Parathyroid adenoma (tissue), 2 donors: Measurements from ENCODE around the gene IGF2BP2.

ENCODE experiments used
- H2AFZ ChIP-seq: fragments of 300-600 bp; sonication (generic); one replicate; pipeline ENCODE4 v1.7.0; 2017; ENCODE audit warnings: antibody characterized with exemption, mild to moderate bottlenecking
- H3K27ac ChIP-seq: fragments of 300-600 bp; sonication (generic); one replicate; pipeline ENCODE4 v1.7.0; 2017
- H3K27me3 ChIP-seq: fragments of 300-600 bp; sonication (generic); one replicate; pipeline ENCODE4 v1.7.0; 2017; ENCODE audit warnings: low read length; ENCODE audit not compliant: control insufficient read depth, insufficient read depth
- H3K36me3 ChIP-seq: fragments of 300-600 bp; sonication (generic); one replicate; pipeline ENCODE4 v1.7.0; 2017; ENCODE audit warnings: low read length; ENCODE audit not compliant: control insufficient read depth, insufficient read depth
- H3K4me1 ChIP-seq: fragments of 300-600 bp; sonication (generic); one replicate; pipeline ENCODE4 v1.7.0; 2017; ENCODE audit warnings: control low read depth
- H3K4me2 ChIP-seq: fragments of 300-600 bp; sonication (generic); one replicate; pipeline ENCODE4 v1.7.0; 2017; ENCODE audit warnings: low read length
- H3K4me3 ChIP-seq: fragments of 300-600 bp; sonication (generic); one replicate; pipeline ENCODE4 v1.7.0; 2017; ENCODE audit warnings: low read depth, low read length
- H3K79me2 ChIP-seq: fragments of 300-600 bp; sonication (generic); one replicate; pipeline ENCODE4 v1.7.0; 2017; ENCODE audit warnings: control low read depth
- H3K9ac ChIP-seq: fragments of 300-600 bp; sonication (generic); one replicate; pipeline ENCODE4 v1.7.0; 2017; ENCODE audit warnings: mild to moderate bottlenecking
- H3K9me3 ChIP-seq: fragments of 300-600 bp; sonication (generic); one replicate; pipeline ENCODE4 v1.7.0; 2017; ENCODE audit warnings: low read length; ENCODE audit not compliant: control insufficient read depth
- CTCF ChIP-seq: fragments of 300-600 bp; sonication (generic); IDR thresholded peaks from one replicate; pipeline ENCODE4 v1.7.0; 2017; ENCODE audit warnings: antibody characterized with exemption, mild to moderate bottlenecking
- donor health status: primary hyperparathyroidism.

The IGF2BP2 gene

GRCh38 chr3:185831990-185832389, 7.1 kb upstream of the IGF2BP2 start:
- TF ChIP-seq CTCF: no peak
- no peak overlapping the region for H3K27ac ChIP-seq
- H3K4me3 ChIP-seq: no peak overlapping the region
- H3K36me3 ChIP-seq: no peaks in the 10 kb centered on the region
- no peak overlapping the region for H3K4me2 ChIP-seq
- H3K27me3 ChIP-seq: no peaks in the 10 kb centered on the region
- H3K9me3 ChIP-seq: no peaks in the 10 kb centered on the region
- no peaks in the 10 kb centered on the region for H3K79me2 ChIP-seq
- H3K4me1 ChIP-seq: no peaks in the 10 kb centered on the region
- H2AFZ ChIP-seq: no peak overlapping the region
- H3K9ac ChIP-seq: no peak overlapping the region

- no peak for TF ChIP-seq CTCF
- no peak overlapping the region for H3K9ac ChIP-seq
- H3K27ac ChIP-seq: no peak overlapping the region
- no peaks in the 10 kb centered on the region for H3K9me3 ChIP-seq
- no peaks in the 10 kb centered on the region for H3K4me1 ChIP-seq
- H3K79me2 ChIP-seq: no peaks in the 10 kb centered on the region
- no peak overlapping the region for H2AFZ ChIP-seq
- H3K4me2 ChIP-seq: no peak overlapping the region
- H3K4me3 ChIP-seq: no peak overlapping the region
- no peaks in the 10 kb centered on the region for H3K27me3 ChIP-seq
- H3K36me3 ChIP-seq: no peaks in the 10 kb centered on the region
These were observed 6.4 kb upstream of the IGF2BP2 start for GRCh38 chr3:185831195-185831594.

GRCh38 chr3:185830018-185830797, 5.4 kb upstream of the IGF2BP2 start:
- H3K9ac ChIP-seq: no peak overlapping the region
- no peak for TF ChIP-seq CTCF
- no peaks in the 10 kb centered on the region for H3K79me2 ChIP-seq
- no peaks in the 10 kb centered on the region for H3K27me3 ChIP-seq
- H3K4me2 ChIP-seq: no peak overlapping the region
- no peak overlapping the region for H3K4me3 ChIP-seq
- no peaks in the 10 kb centered on the region for H3K9me3 ChIP-seq
- no peaks in the 10 kb centered on the region for H3K36me3 ChIP-seq
- H2AFZ ChIP-seq: no peak overlapping the region
- H3K27ac ChIP-seq: no peak overlapping the region
- no peaks in the 10 kb centered on the region for H3K4me1 ChIP-seq

- H3K4me2 ChIP-seq: no peak overlapping the region
- TF ChIP-seq CTCF: no peak
- H3K27me3 ChIP-seq: no peaks in the 10 kb centered on the region
- H3K79me2 ChIP-seq: no peaks in the 10 kb centered on the region
- H3K9me3 ChIP-seq: no peaks in the 10 kb centered on the region
- no peak overlapping the region for H2AFZ ChIP-seq
- H3K36me3 ChIP-seq: no peaks in the 10 kb centered on the region
- no peaks in the 10 kb centered on the region for H3K4me1 ChIP-seq
- no peak overlapping the region for H3K9ac ChIP-seq
- H3K27ac ChIP-seq: no peak overlapping the region
- H3K4me3 ChIP-seq: no peak overlapping the region
These were observed 3.9 kb upstream of the IGF2BP2 start for GRCh38 chr3:185828755-185829154.
